Heart left ventricle (tissue), 16 donors: ENCODE data around the gene UPF2. TPM values are rescaled to one million over a fixed set of nuclear protein-coding genes. Genes with fewer than 3 reads are reported as not detected.

ENCODE experiments used
- ATAC-seq, 4 donors: fragments of 200-7000 bp; cut with Tn5 transposase; one replicate each; pipeline ENCODE4 v1.9.1; 2020 to 2022; ENCODE audit warnings: moderate library complexity in 4 of 4, mild to moderate bottlenecking in 3 of 4, moderate number of reproducible peaks in 1 of 4
- DNase-seq, 5 donors: peaks; one replicate each; pipeline ENCODE4 v3.0.0-alpha.2; 2020
- H3K27ac ChIP-seq, 12 donors: fragments of 200-600 bp; sonication (generic) in 4 of 12; one replicate each; pipeline versions ENCODE4 v1.5.0 to v1.8.0; 2016 to 2022; ENCODE audit warnings: mild to moderate bottlenecking in 2 of 12
- H3K27me3 ChIP-seq, 9 donors: fragments of 200-600 bp; sonication (generic) in 2 of 9; one replicate each; pipeline versions ENCODE4 v1.5.1 to v1.8.0; 2016 to 2022; ENCODE audit warnings: mild to moderate bottlenecking in 3 of 9
- H3K36me3 ChIP-seq, 9 donors: fragments of 200-600 bp; sonication (generic) in 2 of 9; one replicate each; pipeline versions ENCODE4 v1.5.0 to v1.8.0; 2018 to 2022; ENCODE audit warnings: mild to moderate bottlenecking in 2 of 9
- H3K4me1 ChIP-seq, 12 donors: fragments of 200-600 bp; sonication (generic) in 4 of 12; one replicate each; pipeline versions ENCODE4 v1.5.0 to v1.8.0; 2016 to 2022; ENCODE audit warnings: mild to moderate bottlenecking in 3 of 12
- H3K4me3 ChIP-seq, 12 donors: fragments of 200-600 bp; sonication (generic) in 4 of 12; one replicate each; pipeline versions ENCODE4 v1.5.0 to v1.8.0; 2017 to 2022; ENCODE audit warnings: mild to moderate bottlenecking in 9 of 12, moderate library complexity in 4 of 12
- H3K9me3 ChIP-seq, 12 donors: fragments of 200-600 bp; sonication (generic) in 4 of 12; one replicate each; pipeline versions ENCODE4 v1.5.0 to v1.8.0; 2016 to 2022; ENCODE audit warnings: mild to moderate bottlenecking in 1 of 12
- CTCF ChIP-seq, 12 donors: fragments of 200-600 bp; sonication (generic) in 4 of 12; IDR thresholded peaks; one replicate each; pipeline versions ENCODE4 v1.5.0 to v1.8.0; 2018 to 2022; ENCODE audit warnings: antibody characterized with exemption in 12 of 12, mild to moderate bottlenecking in 5 of 12
- POLR2A ChIP-seq, 2 donors: fragments of 450-650 bp; IDR thresholded peaks; one replicate each; pipeline ENCODE4 v1.6.1; 2017; ENCODE audit warnings: antibody characterized with exemption in 2 of 2, mild to moderate bottlenecking in 2 of 2, moderate library complexity in 2 of 2
- WGBS, 4 donors: extraction: QIAGEN DNeasy Blood & Tissue Kit in 2 of 4; methylation state at CpG; one replicate each; pipeline versions ENCODE4 v1.1.5 to v1.1.7; 2013 to 2018; 5-methylcytosine and 5-hydroxymethylcytosine counted together
- intact Hi-C, 10 donors: fragments of 100-400 bp; cut with DNase I; formaldehyde crosslinking; loops; one replicate each; pipeline versions ENCODE4 v1.11.1 to v1.14.2; 2022
- polyA plus RNA-seq, 2 donors: library from polyadenylated mRNA; stranded (reverse); fragments of 200-250 nt; gene quantifications; one replicate each; pipeline ENCODE4 v1.2.3, GENCODE V29; 2013
- total RNA-seq, 9 donors: library from RNA; depleted of rRNA in 2 of 9; stranded (reverse); fragments of >200 nt in 2 of 9; fragmentation: NEBNext Ultra II Directional in 3 of 9; extraction: Animal tissue kit (Norgen Biotek cat#: 25700) in 3 of 9; gene quantifications; one replicate each; pipeline versions ENCODE4 v1.1.0 to v1.2.4, GENCODE V29; 2016 to 2023
- donor health status: ischemic (EF 13 %, LVEDD 7.1; RV severe dilation, severe dysfunction).
- donor health status: healthy with polysubstance abuse.
- donor health status: DM: no; HTN: yes; CAD: no.
- donor health status: DM: no; HTN: no; CAD: no.
- donor health status: ischemic (EF 25% LVEDD 6.9; RV normal size, moderate dysfunction).
- donor health status: ischemic (EF 25% LVEDD 5.7; RV mildly dilated, moderate dysfunction).
- donor health status: healthy.
- donor health status: DM: yes; HTN: yes; CAD: no.
- donor health status: ischemic (EF 35%, LVEDD 5.7; RV mildly dilated, moderate dysfunction).
- donor health status: nonischemic (EF 11% LVEDD 7.7; RV severe dilation, severe dysfunction).
- donor health status: DM: yes; HTN: yes; CAD: no.
- donor health status: PGD.
- donor health status: ischemic (EF 29% LVEDD 5.4; RV normal size, mild dysfunction).
- donor health status: nonischemic (EF 23%, LVEDD 6.1; RV moderate dilation, normal function).

UPF2 gene
- total and polyA plus RNA-seq, 11 donors, result 7.9 to 20.9 (median 15.7) TPM

- 83 to 94% (median 89%) methylated on average over 6 to 13 of the region's 13 CpGs for WGBS, 4 donors
- peaks cover 0 to 24% (median 18%) of the 10 kb centered on the region in 12 donors for H3K4me1 ChIP-seq
- intact Hi-C loops, result no loop called here
- DNase-seq, result peak in 1 of 5 donors; percentile 15
- H3K27ac ChIP-seq, result no peak overlapping the region
- TF ChIP-seq POLR2A (IDR thresholded peaks at IDR 0.05) (no peak), CTCF (IDR thresholded peaks at IDR 0.05) (no peak)
- H3K9me3 ChIP-seq, result no peaks in the 10 kb centered on the region
- H3K36me3 ChIP-seq, result no peaks in the 10 kb centered on the region
- no peaks in the 10 kb centered on the region for H3K27me3 ChIP-seq
- no peak for ATAC-seq
- no peak overlapping the region for H3K4me3 ChIP-seq
Observed at GRCh38 chr10:11877591-11877905, 165.1 kb downstream of the UPF2 start.

GRCh38 chr10:11876805-11877590, 165.6 kb downstream of the UPF2 start:
- no peaks in the 10 kb centered on the region for H3K36me3 ChIP-seq
- ATAC-seq, result no peak
- 87 to 94% (median 90%) methylated on average over 17 to 19 of the region's 19 CpGs for WGBS, 4 donors
- H3K9me3 ChIP-seq, result no peaks in the 10 kb centered on the region
- H3K4me3 ChIP-seq, result no peak overlapping the region
- H3K27ac ChIP-seq, result no peak overlapping the region
- no peaks in the 10 kb centered on the region for H3K27me3 ChIP-seq
- intact Hi-C loops, result no loop called here
- H3K4me1 ChIP-seq, result peaks cover 0 to 25% (median 19%) of the 10 kb centered on the region in 12 donors
- no peak for TF ChIP-seq CTCF (IDR thresholded peaks at IDR 0.05)
- no peak for TF ChIP-seq POLR2A (IDR thresholded peaks at IDR 0.05)
- peak in 2 of 5 donors; percentile 16 to 43 for DNase-seq

- Histone ChIP-seq H3K9me3 (no peaks in the 10 kb centered on the region), H3K4me1 (peaks cover 0 to 32% (median 19%) of the 10 kb centered on the region in 12 donors), H3K36me3 (no peaks in the 10 kb centered on the region), H3K27ac (peak overlapping the region in 2 of 12 donors; percentile 44 to 49), H3K4me3 (no peak overlapping the region), H3K27me3 (no peaks in the 10 kb centered on the region)
- ATAC-seq (no peak), DNase-seq (peak in 1 of 5 donors; percentile 33)
- intact Hi-C loops, result no loop called here
- TF ChIP-seq CTCF (IDR thresholded peaks at IDR 0.05) (no peak), POLR2A (IDR thresholded peaks at IDR 0.05) (no peak)
- 93 to 96% (median 95%) methylated on average over 6 of the region's 6 CpGs for WGBS, 4 donors
Observed at GRCh38 chr10:11876324-11876723, 166.3 kb downstream of the UPF2 start.

GRCh38 chr10:11875494-11876281, 166.9 kb downstream of the UPF2 start:
- TF ChIP-seq POLR2A (IDR thresholded peaks at IDR 0.05), result no peak
- TF ChIP-seq CTCF (IDR thresholded peaks at IDR 0.05), result no peak
- intact Hi-C loops, result no loop called here
- peak overlapping the region in 7 of 12 donors; percentile 13 to 52 (median 28) for H3K27ac ChIP-seq
- peaks cover 0 to 38% (median 19%) of the 10 kb centered on the region in 12 donors for H3K4me1 ChIP-seq
- H3K27me3 ChIP-seq, result no peaks in the 10 kb centered on the region
- peak; percentile 90 to 93 (median 92) for ATAC-seq
- 49 to 66% (median 53%) methylated on average over 12 to 17 of the region's 17 CpGs for WGBS, 4 donors
- DNase-seq, result peak; percentile 69 to 85 (median 79)
- no peaks in the 10 kb centered on the region for H3K9me3 ChIP-seq
- H3K36me3 ChIP-seq, result no peaks in the 10 kb centered on the region
- no peak overlapping the region for H3K4me3 ChIP-seq
